Ovary (tissue), 9 donors: ENCODE results near the gene GLUD1. TPM values are rescaled to one million over a fixed set of nuclear protein-coding genes. Genes with fewer than 3 reads are reported as not detected.
"Not testable (repeated sequence)": the region's sequence is repeated elsewhere in the genome, so short reads cannot be mapped to it uniquely, and the experiment has no call there.

Experiments used
- DNase-seq, 5 donors: peaks; one replicate each; pipeline ENCODE4 v3.0.0-alpha.2; 2019 to 2020
- H3K27ac ChIP-seq, 2 donors: fragments of 200-600 bp; one replicate each; pipeline versions ENCODE4 v1.5.1 to v1.8.0; 2019 to 2022
- H3K27me3 ChIP-seq: fragments of 200-600 bp; one replicate; pipeline ENCODE4 v1.8.0; 2022
- H3K36me3 ChIP-seq: fragments of 200-600 bp; sonication (generic); one replicate; pipeline ENCODE4 v1.5.1; 2019
- H3K4me1 ChIP-seq: one replicate; pipeline ENCODE4 v1.8.1; 2013; ENCODE audit warnings: mild to moderate bottlenecking, moderate library complexity; ENCODE audit not compliant: insufficient read depth
- H3K4me3 ChIP-seq: fragments of 200-600 bp; sonication (generic); one replicate; pipeline ENCODE4 v1.5.1; 2017
- H3K9me3 ChIP-seq, 2 donors: fragments of 200-600 bp in 1 of 2; sonication (generic) in 1 of 2; one replicate each; pipeline versions ENCODE4 v1.5.1 to v1.8.1; 2013 to 2019; ENCODE audit warnings: mild to moderate bottlenecking in 1 of 2, moderate library complexity in 1 of 2
- CTCF ChIP-seq, 3 donors: fragments of 450-650 bp in 2 of 3; fragments of 200-600 bp in 1 of 3; IDR thresholded peaks; one replicate each; pipeline versions ENCODE4 v1.5.1 to v1.8.0; 2016 to 2022; ENCODE audit warnings: antibody characterized with exemption in 3 of 3, mild to moderate bottlenecking in 1 of 3
- EP300 ChIP-seq: sonication (generic); formaldehyde crosslinking; IDR thresholded peaks from one replicate; pipeline ENCODE4 v1.6.1; 2017; ENCODE audit warnings: antibody characterized with exemption
- POLR2A ChIP-seq: fragments of 450-650 bp; IDR thresholded peaks from one replicate; pipeline ENCODE4 v1.6.1; 2017; ENCODE audit warnings: antibody characterized with exemption, mild to moderate bottlenecking, moderate library complexity
- WGBS, 3 donors: extraction: QIAGEN DNeasy Blood & Tissue Kit in 1 of 3; methylation state at CpG; one replicate each; pipeline versions ENCODE4 v1.1.5 to v1.1.7; 2013 to 2017; 5-methylcytosine and 5-hydroxymethylcytosine counted together
- intact Hi-C, 4 donors: fragments of 100-400 bp; cut with DNase I; formaldehyde crosslinking; loops; one replicate each; pipeline versions ENCODE4 v1.11.0 to v1.15.1; 2022 to 2023
- polyA plus RNA-seq, 2 donors: library from polyadenylated mRNA; stranded (reverse); fragments of 200-250 nt in 1 of 2; fragments of 350-450 nt in 1 of 2; fragmentation: Illumina TruSeq in 1 of 2; extraction: RNeasy Lipid Tissue Mini Kit (QIAGEN cat#74804) in 1 of 2; gene quantifications; one replicate each; pipeline ENCODE4 v1.2.3, GENCODE V29; 2013 to 2014
- total RNA-seq, 7 donors: library from RNA; depleted of rRNA in 2 of 7; stranded (reverse); fragments of >200 nt in 2 of 7; fragmentation: NEBNext Ultra II Directional in 3 of 7; extraction: Animal tissue kit (Norgen Biotek cat#: 25700) in 3 of 7; gene quantifications; one replicate each; pipeline versions ENCODE4 v1.1.0 to v1.2.4, GENCODE V29; 2016 to 2023
- donor health status: DM: no; HTN: no; CAD: no; lungs with moderate emphysema.
- donor health status: DM: no; HTN: no; CAD: no.
- donor health status: Bipolar disorder and iron deficiency.
- donor health status: DM: yes; HTN: yes; CAD: no.
- donor health status: DM: no; HTN: no; CAD: no.
- donor health status: DM: yes; HTN: yes; CAD: no.

GLUD1 gene
- total and polyA plus RNA-seq, 9 donors, result 92.2 to 164 (median 130) TPM

GRCh38 chr10:87089746-87090145, 4.9 kb downstream of the GLUD1 start:
- Histone ChIP-seq H3K4me3 (no peak overlapping the region), H3K4me1 (peaks cover 5% of the 10 kb centered on the region), H3K27me3 (no peaks in the 10 kb centered on the region), H3K27ac (no peak overlapping the region), H3K36me3 (no peaks in the 10 kb centered on the region), H3K9me3 (no peaks in the 10 kb centered on the region)
- intact Hi-C loops, result loop anchor here in 2 of 4 donors (5.0 to 10.0 kb wide), 3 partner anchors 117 to 155 kb away; partner anchors contain the start of gene ADIRF (in 1 of the 2)
- TF ChIP-seq POLR2A, result no peak
- no peak for TF ChIP-seq CTCF (IDR thresholded peaks at IDR 0.05)
- no peak for TF ChIP-seq EP300
- DNase-seq, result no peak
- WGBS, 3 donors, result 84 to 94% (median 93%) methylated on average over 4 of the region's 4 CpGs

- no peak overlapping the region for H3K27ac ChIP-seq
- intact Hi-C loops, result no loop called here
These were observed 9.1 kb downstream of the GLUD1 start for GRCh38 chr10:87085537-87085936.

GRCh38 chr10:87084291-87084782, 10.3 kb downstream of the GLUD1 start:
- H3K9me3 ChIP-seq, intact Hi-C loops, DNase-seq, H3K27ac ChIP-seq, H3K27me3 ChIP-seq, H3K4me1 ChIP-seq, H3K4me3 ChIP-seq, H3K36me3 ChIP-seq: not testable (repeated sequence)

More at GRCh38 chr10:87085537-87085936, 9.1 kb downstream of the GLUD1 start:
- H3K27me3 ChIP-seq, result no peaks in the 10 kb centered on the region
- no peaks in the 10 kb centered on the region for H3K9me3 ChIP-seq
- no peak overlapping the region for H3K4me3 ChIP-seq
- TF ChIP-seq CTCF (IDR thresholded peaks at IDR 0.05), result no peak
- no peak for TF ChIP-seq POLR2A
- TF ChIP-seq EP300, result no peak
- 78 to 83% (median 82%) methylated on average over 1 of the region's 1 CpG for WGBS, 3 donors
- DNase-seq, result no peak
- H3K36me3 ChIP-seq, result no peaks in the 10 kb centered on the region
- peaks cover 6% of the 10 kb centered on the region for H3K4me1 ChIP-seq

- H3K4me1 ChIP-seq, H3K27ac ChIP-seq, H3K9me3 ChIP-seq, H3K27me3 ChIP-seq, H3K36me3 ChIP-seq, H3K4me3 ChIP-seq, DNase-seq, intact Hi-C loops: not testable (repeated sequence)
- 37 to 39% (median 39%) methylated on average over 5 of the region's 5 CpGs for WGBS, 3 donors
These were observed 10.9 kb downstream of the GLUD1 start for GRCh38 chr10:87083576-87084290.

- intact Hi-C loops, DNase-seq, H3K9me3 ChIP-seq, H3K27me3 ChIP-seq, H3K4me3 ChIP-seq, H3K4me1 ChIP-seq, H3K36me3 ChIP-seq: not testable (repeated sequence)
- WGBS, 3 donors, result 36 to 49% (median 38%) methylated on average over 1 of the region's 1 CpG
- peak overlapping the region in 1 of 2 donors; percentile 13 for H3K27ac ChIP-seq
These were observed 12.4 kb downstream of the GLUD1 start for GRCh38 chr10:87082219-87082618.

- intact Hi-C loops, H3K27me3 ChIP-seq, H3K36me3 ChIP-seq, H3K9me3 ChIP-seq, H3K4me3 ChIP-seq, H3K4me1 ChIP-seq, H3K27ac ChIP-seq, DNase-seq: not testable (repeated sequence)
- WGBS, 3 donors, result 40 to 79% (median 44%) methylated on average over 1 to 3 of the region's 3 CpGs
These were observed 13.1 kb downstream of the GLUD1 start for GRCh38 chr10:87081574-87081973.

GRCh38 chr10:87080621-87081020, 14.0 kb downstream of the GLUD1 start:
- H3K4me3 ChIP-seq, H3K9me3 ChIP-seq, H3K27ac ChIP-seq, H3K36me3 ChIP-seq, H3K4me1 ChIP-seq, intact Hi-C loops, H3K27me3 ChIP-seq, DNase-seq: not testable (repeated sequence)
- WGBS, 3 donors, result 95% methylated on average over 19 to 28 of the region's 31 CpGs; no CpG with 5 or more reads in 1 of the 3 donors
